ENCODE results near the gene AIDA.
A peak's percentile ranks its signal among the peaks of the same experiment; 100 is the strongest.

The AIDA gene

DNA sequence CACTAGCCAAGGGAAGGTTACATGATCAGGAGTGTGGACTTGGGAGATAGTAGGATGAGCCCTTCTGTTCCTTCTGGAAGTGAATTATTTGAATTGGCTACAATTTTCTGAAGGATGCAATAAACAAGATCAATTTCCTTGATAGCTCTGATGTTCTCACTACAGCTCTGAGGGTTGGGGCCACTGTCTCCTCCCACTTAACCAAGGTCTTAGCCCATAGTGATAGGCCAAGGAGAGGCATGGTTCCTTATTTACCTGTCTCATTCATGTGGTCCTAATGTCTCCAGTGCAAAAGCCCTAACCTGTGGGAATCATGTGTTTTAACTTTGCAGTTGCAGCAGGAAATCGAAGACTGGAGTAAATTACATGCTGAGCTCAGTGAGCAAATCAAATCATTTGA is 59.6 kb downstream of the AIDA start:
- no peak for DNase-seq (ENCODE audit: low read depth)

DNA sequence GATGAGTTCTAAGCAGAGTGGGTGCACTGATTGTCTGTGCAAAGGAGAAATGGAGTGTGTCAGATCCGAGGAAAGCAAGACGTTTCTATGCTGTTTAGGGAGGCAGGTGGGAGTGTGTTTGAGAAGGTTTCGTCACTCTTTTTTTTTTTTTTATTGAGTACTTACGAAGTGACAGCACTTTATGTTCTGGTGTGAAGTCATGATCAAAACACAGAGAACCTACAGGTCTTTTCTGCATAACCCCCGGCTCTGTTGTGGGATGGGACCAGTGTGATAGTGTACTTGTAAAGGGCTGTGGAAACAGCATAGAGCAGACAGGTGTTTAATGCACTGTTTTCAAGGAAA is 67.7 kb downstream of the AIDA start:
- DNase-seq (ENCODE audit: low read depth) = no peak

DNA sequence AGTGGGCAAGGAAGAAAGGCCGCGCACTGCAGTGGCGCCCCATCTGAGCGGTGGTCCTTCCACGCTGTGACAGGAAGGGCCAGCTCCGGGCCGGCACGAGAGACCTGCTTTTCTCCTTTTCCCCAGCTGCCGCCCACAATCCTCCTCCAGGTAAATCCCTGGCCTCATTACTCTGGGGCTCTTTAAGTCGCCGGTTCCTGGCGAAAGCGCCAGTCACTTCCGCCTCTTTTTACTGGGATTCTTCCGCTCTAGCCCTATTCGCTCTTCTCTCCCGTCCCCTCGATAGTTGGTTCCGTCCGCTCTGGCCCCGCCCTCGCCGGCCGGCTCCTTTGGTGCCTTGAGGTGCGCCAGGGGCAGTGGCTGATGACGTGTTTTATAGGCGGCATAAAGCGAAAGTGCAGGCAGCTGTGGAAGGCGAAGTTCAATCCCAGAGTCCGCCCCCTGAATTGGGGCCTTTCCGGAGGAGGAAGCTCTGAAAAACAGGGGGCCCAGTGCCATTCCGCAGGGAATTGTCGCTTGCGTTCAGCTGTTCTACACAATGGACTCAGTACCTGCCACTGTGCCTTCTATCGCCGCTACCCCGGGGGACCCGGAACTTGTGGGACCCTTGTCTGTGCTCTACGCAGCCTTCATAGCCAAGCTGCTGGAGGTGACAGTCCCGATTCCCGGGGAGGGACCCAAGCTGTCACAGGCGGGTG is 68.2 kb downstream of the AIDA start:
- DNase-seq (ENCODE audit: low read depth) = peak; percentile 93

DNA sequence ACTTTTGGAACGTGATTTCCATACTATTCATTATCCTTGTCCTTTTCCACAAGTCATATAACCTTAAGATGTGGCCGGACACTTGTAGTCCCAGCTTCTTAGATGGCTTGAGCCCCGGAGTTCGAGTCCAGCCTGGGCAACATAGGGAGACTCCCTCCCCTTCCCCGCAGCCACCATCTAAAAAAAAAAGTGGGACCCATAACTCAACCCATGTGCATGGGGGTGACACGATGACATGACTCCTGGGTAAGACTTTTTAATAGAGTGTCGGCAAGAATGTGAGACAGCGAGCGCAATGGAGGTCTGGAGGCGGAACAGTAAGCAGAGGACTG is 68.7 kb downstream of the AIDA start:
- DNase-seq (ENCODE audit: low read depth) = no peak

DNA sequence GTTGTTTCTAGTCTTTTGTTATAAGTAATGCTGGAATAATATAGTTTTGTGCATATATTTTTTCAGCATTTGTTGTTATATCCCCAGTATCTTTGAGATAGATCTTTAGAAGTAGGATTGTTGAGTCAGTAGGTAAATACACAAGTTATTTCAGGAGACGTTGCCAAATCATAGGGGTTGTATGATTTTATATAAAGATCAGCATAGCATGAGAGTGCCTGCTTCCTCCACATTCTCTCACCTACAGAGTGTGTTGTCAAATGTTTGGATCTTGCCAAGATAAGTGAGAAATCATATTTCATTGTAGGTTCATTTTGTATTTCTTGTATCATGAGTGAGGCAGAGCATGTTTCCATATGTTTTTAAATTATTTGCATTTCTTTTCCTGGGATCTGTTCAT is 69.8 kb downstream of the AIDA start:
- DNase-seq (ENCODE audit: low read depth) = no peak

DNA sequence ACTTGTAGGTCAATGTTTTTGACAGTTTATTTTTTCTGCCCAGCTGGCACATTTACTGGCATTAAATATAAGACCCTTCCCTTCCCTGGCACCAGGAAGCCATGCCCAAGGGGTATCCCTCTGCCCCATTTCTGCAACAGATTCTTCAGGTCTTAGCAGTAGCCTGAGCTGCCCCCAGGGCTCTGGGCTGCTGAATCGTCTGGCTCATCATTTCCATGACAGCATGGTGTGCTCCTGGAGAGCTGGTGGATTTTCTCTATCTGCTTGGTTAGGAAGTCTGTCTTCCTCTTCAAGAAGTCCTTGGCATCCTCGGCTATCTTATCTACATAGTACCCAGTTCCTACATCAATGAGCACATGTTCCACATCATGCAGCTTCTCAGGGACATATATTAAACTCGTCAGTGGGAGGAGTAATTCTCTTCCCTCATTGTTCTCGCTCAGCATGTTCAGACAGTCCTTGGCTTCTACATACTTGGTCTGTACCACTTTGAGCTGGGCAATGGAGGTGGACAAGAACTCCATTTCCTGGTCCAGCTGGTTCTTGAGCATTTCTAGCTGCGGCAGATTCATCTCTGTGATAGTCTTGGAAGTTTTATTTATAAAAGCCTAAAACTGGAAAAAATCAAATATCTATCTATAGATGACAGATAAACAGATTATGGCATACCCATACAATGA is 70.9 kb downstream of the AIDA start:
- no peak for DNase-seq (ENCODE audit: low read depth)

DNA sequence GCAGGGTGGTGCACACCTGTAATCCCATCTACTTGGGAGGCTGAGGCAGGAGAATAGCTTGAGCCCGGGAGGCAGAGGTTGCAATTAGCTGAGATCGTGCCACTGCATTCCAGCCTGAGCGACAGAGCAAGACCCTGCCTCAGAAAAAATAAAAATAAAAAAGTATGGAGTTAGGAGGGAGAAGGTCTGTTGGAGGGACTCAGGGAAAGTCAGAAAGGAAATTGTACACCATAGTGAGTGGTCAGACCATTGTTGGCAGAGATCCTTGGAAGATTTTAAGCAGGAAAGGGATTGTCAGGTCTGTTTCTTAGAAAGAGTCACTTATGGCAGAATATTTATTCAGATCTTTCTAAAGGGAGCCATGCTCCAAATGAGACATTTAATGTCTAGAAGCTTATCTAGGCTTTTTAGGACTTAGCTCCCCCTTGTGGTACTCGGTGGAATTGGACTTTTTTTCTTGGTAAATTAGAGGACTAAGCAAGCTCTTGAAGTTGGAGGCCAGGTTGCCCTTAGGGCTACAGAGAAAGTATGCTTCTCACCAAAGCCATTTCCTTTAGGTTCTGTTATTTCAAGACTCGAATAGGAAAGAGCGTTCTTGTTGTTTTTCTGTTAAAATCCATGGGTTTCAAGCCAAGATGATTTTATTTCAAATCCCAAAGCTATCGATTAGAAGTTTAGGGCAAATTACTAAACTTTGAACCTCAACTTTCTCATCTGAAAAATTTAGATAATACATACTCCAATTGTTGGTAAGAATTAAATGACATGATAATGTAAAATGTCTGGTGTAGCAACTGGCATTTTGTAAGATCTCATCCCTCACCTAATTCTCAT is 77.9 kb downstream of the AIDA start:
- peak; percentile 60 for DNase-seq (ENCODE audit: low read depth)

DNA sequence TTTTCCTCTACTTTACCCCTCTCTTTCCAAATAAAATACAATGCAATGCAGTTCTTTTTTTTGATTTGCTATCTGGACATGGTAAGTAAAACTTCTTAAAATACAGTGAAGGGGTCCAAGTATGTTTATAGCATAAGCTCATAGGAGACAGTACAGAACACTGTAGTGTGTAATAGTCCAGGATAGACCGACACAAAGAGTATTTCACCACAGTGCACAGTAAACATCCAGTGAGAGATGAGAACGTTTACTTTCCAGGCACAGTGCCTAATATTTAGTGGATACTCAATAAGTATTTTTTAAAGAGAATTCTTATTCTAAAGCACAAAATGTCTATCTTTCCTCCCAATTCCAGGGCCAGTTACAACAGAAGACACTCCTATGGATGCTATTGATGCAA is 79.5 kb downstream of the AIDA start:
- DNase-seq (ENCODE audit: low read depth) = no peak

DNA sequence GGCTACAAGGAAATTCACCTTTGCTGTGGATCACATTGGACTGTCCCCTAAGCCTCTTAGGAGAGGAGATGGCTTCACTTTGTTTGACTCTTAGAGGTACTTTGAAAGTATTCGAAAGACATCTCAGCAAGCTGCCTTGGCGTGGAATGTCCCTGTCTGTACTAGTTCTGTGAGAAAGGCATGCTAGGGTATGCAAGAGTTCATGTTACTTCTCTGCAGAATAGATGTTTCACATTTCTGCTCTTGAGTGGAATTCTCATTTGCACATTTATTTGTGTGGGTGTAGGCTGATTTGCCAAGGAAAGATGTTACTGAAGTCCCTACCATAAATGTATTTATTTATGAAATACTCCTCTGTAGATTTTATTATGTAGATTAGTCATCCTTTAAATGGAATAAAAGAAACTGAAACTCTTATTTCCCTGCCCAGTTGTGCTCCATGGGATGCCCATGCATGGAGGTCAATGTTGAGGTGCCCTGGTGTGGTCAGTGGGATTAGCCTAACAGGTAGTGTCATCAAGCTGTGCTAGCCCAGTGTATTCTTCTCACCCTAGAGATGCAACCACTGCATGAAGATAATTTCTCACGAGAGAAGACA is 80.6 kb downstream of the AIDA start:
- DNase-seq (ENCODE audit: low read depth) = no peak

DNA sequence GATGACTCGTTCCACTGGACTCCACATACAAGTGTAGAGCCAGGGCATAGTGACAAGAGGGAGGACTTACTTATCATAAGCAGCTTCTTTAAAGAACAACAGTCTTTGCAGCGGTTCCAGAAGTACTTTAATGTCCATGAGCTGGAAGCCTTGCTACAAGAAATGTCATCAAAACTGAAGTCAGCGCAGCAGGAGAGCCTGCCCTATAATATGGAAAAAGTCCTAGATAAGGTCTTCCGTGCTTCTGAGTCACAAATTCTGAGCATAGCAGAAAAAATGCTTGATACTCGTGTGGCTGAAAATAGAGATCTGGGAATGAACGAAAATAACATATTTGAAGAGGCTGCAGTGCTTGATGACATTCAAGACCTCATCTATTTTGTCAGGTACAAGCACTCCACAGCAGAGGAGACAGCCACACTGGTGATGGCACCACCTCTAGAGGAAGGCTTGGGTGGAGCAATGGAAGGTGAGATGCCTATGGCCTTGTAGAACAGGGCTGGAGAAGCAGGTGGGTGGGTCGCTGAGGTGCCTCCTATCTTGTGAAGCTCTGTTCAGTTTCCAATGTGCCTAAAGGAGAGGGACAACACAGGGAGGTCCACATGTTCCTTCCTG is 82.3 kb downstream of the AIDA start:
- no peak for DNase-seq (ENCODE audit: low read depth)

DNA sequence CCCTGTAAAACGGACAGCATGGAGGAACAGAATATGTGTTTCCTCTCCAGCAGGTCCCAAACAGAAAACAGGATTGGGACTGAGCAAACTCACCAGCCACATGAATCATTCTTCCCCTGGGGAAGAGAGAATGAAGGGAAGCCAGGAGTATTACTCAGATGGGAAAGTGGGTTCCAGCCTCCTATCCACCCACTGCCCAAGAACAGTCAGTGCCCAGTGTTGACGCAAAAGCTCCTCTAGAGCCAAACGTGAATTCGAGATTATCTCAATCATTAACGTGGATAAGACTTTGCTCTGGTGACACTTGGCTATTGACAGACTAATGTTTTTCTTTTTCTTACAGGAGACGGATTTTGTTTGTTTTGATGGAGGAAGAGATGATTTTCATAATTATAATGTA is 85.1 kb downstream of the AIDA start:
- no peak for DNase-seq (ENCODE audit: low read depth)

DNA sequence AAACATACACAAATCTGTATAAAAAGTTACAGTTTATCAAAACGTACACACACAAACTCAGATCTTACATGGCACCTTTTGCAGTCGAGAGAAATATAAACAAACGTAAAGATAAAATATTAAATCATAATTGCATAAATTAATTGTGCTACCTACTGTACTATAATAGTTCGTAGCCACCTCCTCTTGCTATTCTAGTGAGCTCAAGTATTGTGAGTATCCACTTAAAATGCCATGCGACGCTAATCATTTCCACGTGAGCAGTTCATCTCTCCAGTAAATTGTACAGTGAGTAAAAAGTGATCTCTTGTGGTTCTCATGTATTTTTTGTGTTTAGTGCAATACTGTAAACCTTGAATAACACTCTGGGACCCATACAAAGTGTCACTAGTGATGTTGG is 88.1 kb downstream of the AIDA start:
- no peak for DNase-seq (ENCODE audit: low read depth)

DNA sequence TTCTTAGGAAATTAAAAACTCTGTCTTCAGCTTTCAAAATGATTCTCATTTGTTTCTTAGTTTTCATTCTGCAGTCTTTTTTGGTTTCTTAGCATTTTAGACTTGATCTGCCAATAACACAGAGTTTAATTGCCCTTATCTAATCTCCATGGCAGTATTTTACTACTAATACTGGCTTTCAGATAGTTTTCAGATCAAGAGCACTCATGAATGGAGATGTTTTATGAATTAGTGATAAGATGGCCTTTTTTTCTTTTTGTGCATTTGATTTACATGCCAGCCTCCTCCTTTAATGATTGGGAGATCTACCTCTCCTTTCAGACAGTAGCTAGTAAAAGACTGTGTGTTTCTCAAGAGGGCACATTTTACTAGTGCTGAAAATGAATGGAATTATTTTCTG is 88.8 kb downstream of the AIDA start:
- DNase-seq (ENCODE audit: low read depth) = no peak

DNA sequence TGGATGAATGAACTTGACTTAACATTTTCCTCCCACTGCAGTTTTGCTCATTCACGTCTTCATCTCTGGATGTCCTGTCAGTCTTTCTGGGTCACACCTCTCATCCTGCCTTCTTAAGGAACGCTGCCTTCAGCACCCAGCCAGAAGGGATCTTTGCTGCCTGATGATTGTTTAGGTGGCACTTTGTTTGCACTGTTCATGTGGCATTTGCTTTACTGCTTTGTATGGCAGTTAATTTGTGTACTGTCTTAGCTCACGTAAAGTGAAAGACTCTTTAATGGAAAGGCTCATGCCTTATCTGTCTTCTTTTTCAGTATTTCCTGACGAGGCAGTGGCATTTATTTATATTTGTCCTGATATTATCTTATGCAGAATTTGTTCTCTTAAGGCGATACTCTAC is 89.5 kb downstream of the AIDA start:
- DNase-seq (ENCODE audit: low read depth) = no peak

DNA sequence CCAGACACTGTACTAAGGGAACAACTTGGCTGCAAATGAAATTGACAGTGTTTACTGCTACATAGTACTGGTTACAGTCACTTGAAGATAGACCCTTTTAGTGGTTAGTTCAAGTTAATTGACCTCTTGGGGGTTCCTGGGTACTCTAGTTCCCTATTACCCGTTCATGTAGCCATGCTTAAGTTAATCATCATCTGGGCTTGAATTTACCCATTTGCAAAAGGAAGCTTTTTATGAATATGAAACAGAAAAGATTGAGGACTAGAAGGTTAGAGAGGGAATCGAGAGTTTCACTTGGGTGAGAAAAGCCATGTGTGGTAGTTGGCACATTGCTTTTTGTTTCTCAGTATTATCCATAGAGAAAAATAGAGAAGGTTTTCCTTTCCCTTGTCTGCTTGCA is 91.7 kb downstream of the AIDA start:
- DNase-seq (ENCODE audit: low read depth) = no peak

DNA sequence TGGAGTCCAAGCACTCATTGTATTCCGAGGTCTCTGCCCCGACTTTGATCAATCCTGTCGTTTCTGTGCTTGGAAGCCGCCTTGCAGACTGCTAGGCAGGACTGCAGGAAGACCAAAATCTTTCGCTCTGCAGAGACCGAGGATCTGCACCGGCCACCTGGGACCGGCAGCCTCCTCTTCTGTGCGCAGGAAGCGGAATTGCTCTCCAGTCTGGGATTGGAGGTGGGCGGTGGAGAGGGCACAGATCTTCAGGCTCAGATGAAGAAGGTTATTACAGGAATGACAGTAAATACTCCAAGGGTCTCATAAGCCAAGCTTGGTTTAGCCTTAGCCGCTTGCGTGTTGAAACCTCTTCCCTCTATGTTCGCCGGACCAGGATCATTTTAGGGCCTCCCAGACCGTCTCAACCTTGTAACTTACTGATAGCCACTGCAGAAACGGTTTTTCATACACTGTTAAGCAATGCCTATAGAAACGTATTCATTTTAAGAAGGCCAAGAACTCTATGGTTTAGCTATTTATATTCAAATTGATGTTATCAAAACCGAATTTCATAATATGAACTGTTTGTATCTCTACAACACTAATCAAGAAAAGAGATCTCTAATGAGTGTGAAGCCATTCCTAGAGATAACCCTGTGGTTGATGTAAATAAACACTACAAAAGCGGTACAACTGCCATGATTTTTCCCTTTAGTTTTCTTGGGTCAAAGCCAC is 93.3 kb downstream of the AIDA start:
- DNase-seq (ENCODE audit: low read depth) = no peak

All from stimulated activated CD8-positive, alpha-beta memory T cell treated with anti-CD3 and anti-CD28 coated beads, Interleukin-12 subunit alpha, Interleukin-12 subunit beta, amount 100 ng/mL, for 1 hour (primary cell).